HG03097 (cell line): Measurements from ENCODE around the gene CASP8AP2.
"Not testable (repeated sequence)": the region's sequence is repeated elsewhere in the genome, so short reads cannot be mapped to it uniquely, and the experiment has no call there.

Source experiments
- ATAC-seq: cut with Tn5 transposase; IDR thresholded peaks from one replicate; pipeline ENCODE4 v1.9.1; 2021; ENCODE audit not compliant: unreplicated experiment, low FRiP score

The CASP8AP2 gene

GRCh38 chr6:89829472-89830169 is at the start of gene CASP8AP2:
Gene CASP8AP2 (plus strand): TSS chr6:89829880.
- ATAC-seq: peak; percentile 99

GRCh38 chr6:89781070-89782034 is 48.3 kb upstream of the CASP8AP2 start:
- no peak for ATAC-seq

DNA sequence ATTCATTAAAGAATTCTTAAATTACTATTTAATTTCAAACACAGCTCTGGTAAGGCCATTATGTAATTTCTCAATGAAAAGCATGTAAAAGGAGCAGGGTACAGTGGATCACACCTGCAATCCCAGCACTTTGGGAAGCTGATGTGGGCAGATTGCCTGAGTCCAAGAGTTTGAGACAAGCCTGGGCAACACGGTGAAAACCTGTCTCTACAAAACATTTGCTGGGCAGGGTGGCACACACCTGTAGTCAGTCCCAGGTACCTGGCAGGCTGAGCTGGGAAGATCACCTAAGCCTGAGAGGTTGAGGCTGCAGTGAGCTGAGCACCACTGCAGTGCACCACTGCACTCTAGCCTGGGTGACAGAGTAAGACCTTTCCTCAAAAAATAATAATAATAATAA is 47.5 kb upstream of the CASP8AP2 start:
- no peak for ATAC-seq

GRCh38 chr6:89783293-89783692 is 46.4 kb upstream of the CASP8AP2 start:
- not testable (repeated sequence) for ATAC-seq

DNA sequence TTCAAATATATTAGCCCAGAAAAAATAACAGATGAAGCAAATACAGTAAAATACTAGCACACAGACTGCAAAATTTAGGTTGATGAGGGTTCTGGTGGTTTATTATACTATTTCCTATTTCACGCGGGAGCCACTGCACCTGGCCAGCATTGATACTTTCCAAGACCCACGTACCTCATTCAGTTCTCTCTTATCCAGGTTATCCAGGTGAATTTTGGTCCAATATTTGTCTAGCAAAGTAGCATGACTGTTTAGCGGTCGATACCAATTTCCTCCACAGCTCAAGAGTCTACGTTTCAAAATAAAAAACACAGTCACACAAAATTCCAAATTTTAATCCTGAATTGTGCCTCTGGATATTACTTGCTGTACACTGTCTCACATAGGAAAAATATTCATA is 44.8 kb upstream of the CASP8AP2 start:
- ATAC-seq: no peak

DNA sequence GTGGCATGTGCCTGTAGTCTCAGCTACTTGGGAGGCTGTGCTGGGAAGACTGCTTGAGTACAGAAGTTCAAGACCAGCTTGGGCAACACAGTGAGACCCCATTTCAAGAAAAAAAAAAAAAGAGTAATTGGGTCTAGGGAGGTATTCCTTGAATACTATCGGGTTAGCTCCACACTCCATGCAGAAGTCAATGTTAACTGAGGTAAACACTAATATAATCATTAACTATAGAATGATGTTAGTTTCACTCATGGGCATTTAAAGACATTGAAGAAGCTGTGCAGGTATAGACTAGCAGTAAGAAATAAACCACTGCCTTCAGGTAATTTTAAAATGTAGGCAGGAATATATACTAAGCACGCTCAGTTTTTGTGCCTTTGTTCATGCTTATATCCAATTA is 42.7 kb upstream of the CASP8AP2 start:
- no peak for ATAC-seq

DNA sequence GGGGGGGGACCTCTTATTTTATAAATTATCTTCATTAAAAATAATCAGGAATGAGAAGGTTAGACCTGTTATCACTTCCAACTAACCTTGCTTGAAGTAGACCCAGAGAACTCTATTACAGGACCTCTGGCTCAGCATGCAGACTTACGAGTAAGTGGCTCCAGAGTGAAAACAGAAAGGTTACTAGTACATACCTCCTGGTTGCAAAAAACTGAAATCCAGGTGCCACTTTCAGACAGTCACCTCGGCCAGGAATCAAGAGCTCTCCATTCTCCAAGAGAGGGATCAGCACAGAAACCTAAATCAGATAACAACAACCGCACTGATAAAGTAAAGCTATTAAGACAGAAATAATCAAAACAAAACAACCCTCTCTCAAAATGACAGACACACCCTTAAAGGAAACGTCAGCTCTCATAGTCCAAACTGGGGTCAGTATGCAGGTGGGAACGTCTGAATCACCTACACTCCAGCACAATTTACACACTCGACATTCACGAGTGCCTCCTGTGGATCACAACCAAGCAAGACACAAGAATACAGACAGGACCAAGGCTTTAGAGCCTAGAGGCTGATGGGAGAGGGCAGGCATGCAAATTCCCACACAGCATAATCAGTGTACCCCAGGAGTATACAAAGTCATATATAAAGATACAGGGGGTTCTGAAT is 41.9 kb upstream of the CASP8AP2 start:
- ATAC-seq: no peak

- no peak for ATAC-seq
Observed at GRCh38 chr6:89789980-89790379, 39.7 kb upstream of the CASP8AP2 start.

DNA sequence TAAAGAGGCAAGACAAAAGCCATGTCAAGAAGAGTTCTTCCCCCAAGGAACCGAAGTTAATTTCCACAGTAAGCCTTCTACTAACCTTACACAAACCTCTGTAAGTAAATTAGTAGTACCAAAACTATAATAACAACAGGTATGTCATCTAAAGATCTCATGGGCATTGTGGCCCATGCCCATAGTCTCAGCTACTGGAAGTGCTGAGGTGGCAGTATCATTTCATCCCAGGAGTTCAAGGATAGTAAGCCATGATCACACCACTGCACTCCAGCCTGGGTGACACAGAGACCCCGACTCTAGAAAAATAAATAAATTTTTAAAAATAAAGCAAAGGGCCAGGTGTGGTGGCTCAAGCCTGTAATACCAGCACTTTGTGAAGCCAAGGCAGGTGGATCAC is 39.3 kb upstream of the CASP8AP2 start:
- ATAC-seq: no peak

DNA sequence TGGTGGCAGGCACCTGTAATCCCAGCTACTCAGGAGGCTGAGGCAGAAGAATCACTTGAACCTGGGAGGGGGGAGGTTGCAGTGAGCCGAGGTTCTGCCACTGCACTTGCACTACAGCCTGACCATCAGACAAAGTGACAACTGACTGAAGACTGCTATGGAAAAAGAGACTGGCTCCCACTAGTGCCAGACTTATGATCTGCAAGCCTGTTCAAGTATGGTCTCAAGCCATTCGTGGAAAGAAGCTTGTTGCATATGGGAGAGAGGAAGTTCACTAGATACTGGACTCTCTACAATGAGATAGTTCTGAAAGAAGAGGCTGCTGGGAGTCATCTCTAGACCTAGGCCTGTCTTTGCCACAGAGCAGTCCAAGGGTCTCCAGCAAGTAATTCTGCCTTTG is 36.8 kb upstream of the CASP8AP2 start:
- no peak for ATAC-seq

DNA sequence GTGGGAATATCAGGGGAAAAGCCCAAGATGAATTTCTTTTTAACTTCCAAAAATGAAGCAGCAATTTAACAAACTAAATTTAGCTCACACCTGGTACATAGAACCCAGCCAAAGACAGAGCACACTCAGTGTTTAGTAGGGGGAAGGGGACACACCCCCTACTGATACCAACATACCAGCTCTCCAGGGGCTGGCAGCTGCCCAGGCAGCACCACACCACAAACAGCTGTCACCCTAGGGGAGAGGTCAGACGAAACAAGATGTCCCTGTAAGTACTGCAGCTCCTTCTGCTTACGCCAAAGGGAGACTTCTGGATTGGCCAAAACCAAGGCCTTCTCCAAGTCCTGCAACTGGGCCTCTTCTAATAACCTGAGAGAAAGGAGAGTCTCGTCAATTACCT is 36.1 kb upstream of the CASP8AP2 start:
- ATAC-seq: no peak

GRCh38 chr6:89794324-89794723 is 35.4 kb upstream of the CASP8AP2 start:
- ATAC-seq: no peak

GRCh38 chr6:89797317-89797716 is 32.4 kb upstream of the CASP8AP2 start:
- ATAC-seq: no peak

DNA sequence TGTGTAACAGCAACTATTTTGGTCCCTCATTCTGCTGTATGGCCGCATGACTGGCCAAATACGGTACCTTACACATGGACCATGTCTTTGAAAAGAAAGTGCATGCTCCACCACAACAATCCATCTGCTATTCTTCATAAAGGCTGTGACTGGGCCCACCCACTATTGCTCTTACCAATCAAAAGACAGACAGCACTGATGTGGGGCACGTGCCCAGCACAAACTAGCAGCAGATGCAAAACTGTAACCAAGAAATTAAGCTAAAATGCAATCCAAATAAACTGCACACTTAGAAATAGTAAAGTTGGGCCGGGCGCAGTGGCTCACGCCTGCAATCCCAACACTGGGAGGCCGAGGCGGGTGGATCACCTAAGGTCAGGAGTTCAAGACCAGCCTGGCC is 30.6 kb upstream of the CASP8AP2 start:
- ATAC-seq: no peak

DNA sequence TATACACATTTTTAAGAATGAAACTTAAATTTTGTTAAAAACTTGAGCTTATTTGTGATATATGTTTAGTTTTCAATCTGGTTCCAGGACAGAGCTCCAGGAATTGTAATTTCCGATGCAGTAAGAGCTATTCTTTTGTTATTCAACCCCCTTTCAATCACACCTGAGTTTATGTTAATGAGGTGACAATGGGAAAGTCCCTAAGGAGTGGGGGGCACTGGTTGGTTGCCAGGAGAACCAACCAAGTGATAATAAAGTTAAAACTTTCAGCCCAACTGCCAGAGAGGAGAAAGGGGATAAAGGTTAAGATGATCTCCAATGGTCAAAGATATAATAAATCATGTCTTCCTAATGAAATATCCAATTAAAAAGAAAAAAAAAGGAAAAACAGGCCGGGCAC is 29.9 kb upstream of the CASP8AP2 start:
- ATAC-seq: no peak

GRCh38 chr6:89803271-89803670 is 26.4 kb upstream of the CASP8AP2 start:
- ATAC-seq: no peak

DNA sequence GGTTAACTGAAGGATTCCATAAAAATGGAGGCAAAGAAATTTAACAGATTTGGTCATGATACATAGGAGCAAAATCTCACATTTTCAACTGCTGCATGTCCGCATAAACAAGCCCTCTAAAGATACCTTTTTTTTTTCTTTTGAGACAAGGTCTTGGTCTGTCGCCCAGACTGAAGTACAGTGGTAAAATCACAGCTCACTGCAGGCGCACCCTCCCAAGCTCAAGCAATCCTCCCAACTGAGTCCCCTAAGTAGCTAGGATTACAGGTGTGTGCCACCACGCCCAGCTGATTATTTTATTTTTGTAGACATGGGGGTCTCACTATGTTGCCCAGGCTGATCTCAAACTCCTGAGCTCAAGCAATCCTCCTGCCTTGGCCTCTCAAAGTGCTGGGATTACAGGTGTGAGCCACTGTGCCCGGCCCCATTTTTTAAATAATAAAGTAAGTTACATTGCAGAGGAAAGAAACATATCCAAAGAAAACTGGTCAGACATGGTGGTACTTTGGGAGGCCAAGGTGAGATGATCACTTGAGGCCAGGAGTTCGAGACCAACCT is 23.8 kb upstream of the CASP8AP2 start:
- ATAC-seq: no peak

DNA sequence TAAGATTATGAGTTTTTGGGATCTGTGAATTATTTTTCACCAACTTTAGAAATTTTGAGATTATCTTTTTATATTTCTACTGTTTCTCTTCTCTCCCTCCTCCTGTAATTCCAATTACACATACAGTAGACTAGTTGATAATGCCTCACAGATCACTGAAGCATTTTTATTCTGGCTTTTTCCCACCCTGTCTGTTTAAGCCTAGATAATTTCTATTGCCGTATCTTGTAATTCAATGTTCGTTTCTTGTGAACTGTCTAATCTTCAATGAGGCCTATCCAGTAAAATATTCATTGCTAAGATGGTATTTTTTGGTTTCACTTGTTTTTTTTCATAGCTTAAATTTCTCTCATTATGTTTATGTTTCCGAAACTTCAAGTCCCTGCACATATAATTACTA is 22.1 kb upstream of the CASP8AP2 start:
- no peak for ATAC-seq

GRCh38 chr6:89813422-89813821 is 16.3 kb upstream of the CASP8AP2 start:
- not testable (repeated sequence) for ATAC-seq

GRCh38 chr6:89817481-89817880 is 12.2 kb upstream of the CASP8AP2 start:
- ATAC-seq: no peak

GRCh38 chr6:89818977-89819335 is 10.7 kb upstream of the CASP8AP2 start:
- peak; percentile 7 for ATAC-seq
